ENCODE data around the gene THAP12.

DNA sequence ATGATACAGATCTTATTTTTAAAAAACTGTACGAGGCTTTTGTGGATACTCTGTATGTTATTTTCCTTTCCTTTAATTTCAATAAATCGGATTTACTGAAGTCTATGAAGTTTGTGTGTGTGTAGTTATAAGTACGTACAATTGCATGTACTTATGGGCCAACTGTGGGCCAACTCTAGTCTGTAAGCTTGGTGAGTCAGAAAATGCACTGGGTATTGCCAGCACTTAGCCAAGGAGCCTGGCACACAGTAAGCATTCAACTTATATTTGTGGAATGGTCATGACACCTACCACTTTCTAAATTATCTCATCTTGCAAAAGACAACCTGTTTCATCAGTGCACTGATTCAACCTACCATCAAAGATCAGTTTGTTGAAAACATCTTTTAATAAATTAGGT, 32.6 kb downstream of the THAP12 start:
- no peak for TF ChIP-seq CTCF (IDR thresholded peaks at IDR 0.05)
- TF ChIP-seq POLR2A (IDR thresholded peaks at IDR 0.05): no peak

All from Peyer's patch (tissue), 4 donors.